Stimulated activated CD8-positive, alpha-beta memory T cell treated with anti-CD3 and anti-CD28 coated beads, Interleukin-7, amount 100 ng/mL, for 48 hours (primary cell): ENCODE results near the gene DUOXA2.
"Not testable (repeated sequence)": the region's sequence is repeated elsewhere in the genome, so short reads cannot be mapped to it uniquely, and the experiment has no call there.

ENCODE experiments used
- DNase-seq, 2 donors: peaks; one replicate each; pipeline ENCODE4 v3.0.0-alpha.2; 2020; ENCODE audit warnings: low read depth in 1 of 2; ENCODE audit errors: extremely low read depth in 1 of 2

DUOXA2 gene

DNA sequence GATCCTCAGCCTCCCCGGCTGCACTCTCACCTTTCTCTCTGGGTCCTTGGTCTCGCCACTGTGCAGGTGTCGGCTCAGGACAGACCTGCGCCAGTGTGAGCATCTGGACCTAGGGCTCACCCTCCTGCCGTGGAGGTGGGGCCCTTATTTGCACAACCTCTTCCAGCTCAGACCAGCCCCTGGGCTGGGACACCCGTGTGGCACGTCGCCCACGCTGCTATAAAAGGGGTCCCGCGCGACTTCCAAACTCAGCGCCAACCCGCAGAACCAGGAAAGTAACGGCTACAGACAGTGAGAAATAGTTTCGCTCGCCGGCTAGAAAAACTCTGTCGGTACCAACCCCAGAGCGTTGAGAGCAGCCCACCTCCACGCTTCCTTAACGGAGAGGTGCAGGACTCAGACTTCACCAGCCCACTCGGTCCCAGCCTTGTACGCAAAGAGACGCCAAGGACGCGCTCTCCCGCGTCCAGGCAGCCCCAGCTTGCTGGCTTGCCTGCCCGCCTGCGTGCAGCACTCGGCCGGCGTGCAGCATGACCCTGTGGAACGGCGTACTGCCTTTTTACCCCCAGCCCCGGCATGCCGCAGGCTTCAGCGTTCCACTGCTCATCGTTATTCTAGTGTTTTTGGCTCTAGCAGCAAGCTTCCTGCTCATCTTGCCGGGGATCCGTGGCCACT, at the start of gene DUOXA2, which contains the start of gene DUOX2:
Gene DUOXA2, plus strand, starts transcription at position 251 of the 675 bp plus-strand sequence. Its CDS starts 280 bp downstream, at position 531.
Gene DUOX2, minus strand, starts transcription at position 97 of the 675 bp plus-strand sequence. CDS start 761 bp downstream, outside the sequence.
- no peak for DNase-seq

DNA sequence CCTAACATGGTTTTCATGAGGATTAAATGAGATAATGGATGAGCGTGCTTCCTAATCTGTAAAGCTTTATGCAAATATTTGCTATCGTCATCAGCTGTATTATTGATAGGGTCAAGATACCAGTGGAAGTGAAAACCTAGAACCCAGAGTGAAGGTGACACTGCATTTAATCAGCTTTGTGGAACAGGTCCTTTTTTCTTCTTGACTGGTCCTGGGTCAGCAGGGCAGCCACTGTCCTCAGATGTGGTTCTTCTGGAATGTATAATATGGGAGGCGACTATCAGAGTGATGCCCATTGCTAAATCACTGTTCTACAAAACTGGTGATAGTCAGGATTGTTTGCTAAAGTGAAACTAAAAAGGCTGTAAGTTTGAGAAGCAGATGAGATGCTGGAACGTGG, 49.7 kb upstream of the DUOXA2 start:
- no peak for DNase-seq

GRCh38 chr15:45069942-45070360, 44.2 kb upstream of the DUOXA2 start:
- DNase-seq = not testable (repeated sequence)

GRCh38 chr15:45073602-45074001, 40.5 kb upstream of the DUOXA2 start:
- DNase-seq = not testable (repeated sequence)

GRCh38 chr15:45075440-45076320, 38.4 kb upstream of the DUOXA2 start:
- not testable (repeated sequence) for DNase-seq

GRCh38 chr15:45077391-45077790, 36.7 kb upstream of the DUOXA2 start:
- DNase-seq = not testable (repeated sequence)

DNA sequence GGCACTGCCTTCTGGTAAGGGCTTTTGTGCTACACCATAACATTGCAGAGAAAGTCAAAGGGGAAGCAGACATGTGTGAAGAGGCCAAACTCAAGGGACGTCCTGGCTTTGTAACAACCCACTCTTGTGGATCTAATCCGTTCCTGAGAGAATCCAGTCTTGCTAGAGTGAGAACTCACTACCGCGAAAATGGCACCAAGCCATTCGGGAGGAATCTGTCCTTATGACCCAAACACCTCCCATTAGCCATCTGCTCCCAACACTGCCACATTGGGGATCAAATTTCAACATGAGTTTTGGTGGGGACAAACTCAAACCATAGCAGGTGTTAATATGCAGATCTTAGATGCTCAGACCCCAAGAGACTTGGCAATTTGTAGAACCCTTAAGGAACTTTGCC, 34.9 kb upstream of the DUOXA2 start:
- DNase-seq = not testable (repeated sequence)

DNA sequence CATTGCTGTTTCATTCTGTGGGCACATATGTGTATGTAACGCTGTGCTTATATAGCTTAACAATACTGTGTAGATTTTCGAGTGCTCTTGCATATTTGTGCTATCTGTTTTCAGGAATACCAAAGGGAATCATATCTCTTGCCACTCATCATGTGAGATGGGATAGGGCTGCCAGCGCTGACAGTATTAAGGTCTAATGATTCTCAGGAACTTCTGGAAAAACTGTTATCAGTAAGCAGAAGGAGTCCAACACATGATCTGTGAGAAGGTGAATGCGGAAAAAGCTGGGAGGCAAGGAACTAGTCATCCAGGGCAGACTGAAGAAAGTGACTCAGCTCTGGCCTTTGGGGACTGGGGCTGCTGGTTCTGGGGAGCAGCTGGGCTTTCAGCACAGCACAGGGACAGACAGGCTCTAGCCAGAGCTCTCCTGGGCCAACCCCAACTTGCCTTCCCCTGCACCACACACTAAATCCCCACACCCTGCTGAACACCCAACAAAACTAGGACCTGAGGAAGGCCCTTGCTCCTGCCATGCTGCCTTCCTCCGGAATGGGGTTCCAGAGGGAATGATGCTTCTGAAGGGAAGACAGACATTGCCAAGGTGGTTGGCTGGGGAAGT, 34.4 kb upstream of the DUOXA2 start:
- DNase-seq = not testable (repeated sequence)

DNA sequence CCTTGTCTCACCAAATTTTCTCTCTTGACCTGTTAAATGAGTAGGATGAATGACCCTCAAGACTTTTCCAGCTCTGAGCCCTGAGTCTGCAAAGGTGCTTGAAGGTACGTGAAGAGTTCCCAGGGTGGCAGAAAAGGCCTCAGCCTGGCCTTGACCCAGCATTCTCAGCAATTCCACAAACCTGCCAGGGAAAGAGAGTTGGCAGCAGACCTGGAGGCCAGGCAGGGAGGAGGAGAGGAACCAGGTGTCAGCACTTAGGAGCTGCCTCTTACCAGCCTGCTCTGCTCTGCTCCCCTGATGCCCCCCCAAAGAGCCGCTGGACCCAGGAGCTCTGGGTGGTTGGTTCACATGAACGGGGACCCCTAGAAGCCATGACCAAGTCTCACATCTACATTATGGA, 33.5 kb upstream of the DUOXA2 start:
- not testable (repeated sequence) for DNase-seq

GRCh38 chr15:45082412-45082811, 31.7 kb upstream of the DUOXA2 start:
- not testable (repeated sequence) for DNase-seq

- no peak for DNase-seq
Measured at GRCh38 chr15:45083223-45083622, 30.9 kb upstream of the DUOXA2 start.

- no peak for DNase-seq
Measured at GRCh38 chr15:45084163-45084562, 30.0 kb upstream of the DUOXA2 start.

- no peak for DNase-seq
Measured at GRCh38 chr15:45087513-45087912, 26.6 kb upstream of the DUOXA2 start.

GRCh38 chr15:45088801-45089711, 25.1 kb upstream of the DUOXA2 start:
- DNase-seq = no peak

GRCh38 chr15:45089712-45090373, 24.3 kb upstream of the DUOXA2 start:
- no peak for DNase-seq

DNA sequence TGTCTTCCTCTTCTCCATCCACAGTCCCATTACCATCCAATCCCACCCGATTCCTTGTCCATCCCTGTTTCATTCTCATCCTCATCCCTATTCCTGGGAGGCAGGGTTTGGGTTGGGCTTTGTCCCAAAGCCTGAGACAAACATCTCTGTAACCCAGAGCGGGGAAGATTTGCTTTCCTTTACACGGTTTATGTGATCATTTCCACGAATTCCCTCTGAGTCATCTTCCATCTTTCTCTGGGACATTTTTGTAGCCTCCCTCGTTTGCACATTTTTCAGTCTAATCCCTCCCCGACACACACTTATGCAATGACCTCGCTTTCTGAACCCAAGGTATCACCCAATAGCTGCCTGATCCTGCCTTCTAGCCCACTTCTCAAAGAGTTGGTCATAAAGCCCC, 23.0 kb upstream of the DUOXA2 start:
- no peak for DNase-seq

GRCh38 chr15:45091576-45091975, 22.6 kb upstream of the DUOXA2 start:
- DNase-seq = no peak

DNA sequence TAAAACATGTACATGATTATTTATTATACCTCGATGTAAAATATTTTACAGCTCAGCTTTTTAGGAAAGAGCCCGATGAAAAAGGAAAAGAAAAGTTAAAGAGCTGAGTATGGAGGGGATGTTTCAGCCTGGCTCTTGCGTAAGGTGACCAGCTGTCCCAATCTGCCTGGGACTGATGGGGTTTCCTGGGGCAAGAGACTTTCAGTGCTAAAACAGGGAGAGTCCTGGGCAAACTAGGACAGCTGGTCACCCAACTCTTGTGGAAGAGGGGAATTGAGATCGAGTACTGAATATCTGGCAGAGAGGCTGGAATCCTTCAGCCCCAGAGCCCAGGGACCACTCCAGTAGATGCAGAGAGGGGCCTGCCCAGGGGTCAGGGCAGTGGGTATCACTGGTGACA, 21.1 kb upstream of the DUOXA2 start:
- DNase-seq = no peak

DNA sequence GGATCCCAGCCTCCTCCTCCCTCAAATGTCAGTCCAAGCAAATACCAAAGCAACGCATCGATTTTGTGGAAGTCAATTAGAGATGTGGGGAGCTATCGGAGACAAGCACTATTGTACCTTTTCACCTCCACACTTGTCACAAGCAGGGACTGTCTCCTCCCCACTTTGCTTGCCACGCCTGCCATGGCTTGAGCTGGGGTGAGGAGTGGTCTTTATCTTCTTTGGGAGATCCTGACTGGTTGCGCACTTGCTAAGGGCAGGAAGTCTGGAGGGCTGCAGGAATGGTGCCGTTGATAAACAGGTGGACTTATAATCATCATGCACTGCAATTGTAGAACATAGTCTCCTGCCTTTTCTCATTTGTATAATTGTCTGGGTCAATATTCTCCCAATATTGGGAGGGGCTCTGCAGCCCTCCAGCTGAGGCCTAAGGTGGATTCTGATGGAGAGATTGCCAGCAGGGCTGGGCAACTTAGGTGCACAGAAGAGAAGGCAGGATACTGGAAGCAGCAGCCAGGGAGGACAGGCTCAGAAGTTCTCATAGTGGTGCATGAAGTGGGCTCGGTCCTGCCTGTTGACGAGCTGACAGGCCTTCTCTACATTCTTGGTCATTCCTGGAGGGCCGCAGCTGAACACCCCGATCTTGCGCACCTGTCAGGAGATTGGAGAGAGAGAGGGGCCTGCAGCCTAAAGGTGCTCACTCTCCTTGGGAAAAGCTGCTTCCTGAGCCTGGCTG, 20.3 kb upstream of the DUOXA2 start:
- DNase-seq = no peak
